Globus pallidus (tissue), 1 donor: ENCODE data around the gene TNNI3.
"Not testable (repeated sequence)": the region's sequence is repeated elsewhere in the genome, so short reads cannot be mapped to it uniquely, and the experiment has no call there.

Experiments
- DNase-seq: peaks from one replicate; pipeline ENCODE4 v3.0.0-alpha.2; 2015; ENCODE audit warnings: low spot score

The TNNI3 gene

GRCh38 chr19:55113570-55114039 lies 43.9 kb downstream of the TNNI3 start:
- peak; percentile 54 for DNase-seq

GRCh38 chr19:55112777-55113569 lies 44.6 kb downstream of the TNNI3 start:
- no peak for DNase-seq

GRCh38 chr19:55112246-55112776 lies 45.2 kb downstream of the TNNI3 start:
- DNase-seq = no peak

DNA sequence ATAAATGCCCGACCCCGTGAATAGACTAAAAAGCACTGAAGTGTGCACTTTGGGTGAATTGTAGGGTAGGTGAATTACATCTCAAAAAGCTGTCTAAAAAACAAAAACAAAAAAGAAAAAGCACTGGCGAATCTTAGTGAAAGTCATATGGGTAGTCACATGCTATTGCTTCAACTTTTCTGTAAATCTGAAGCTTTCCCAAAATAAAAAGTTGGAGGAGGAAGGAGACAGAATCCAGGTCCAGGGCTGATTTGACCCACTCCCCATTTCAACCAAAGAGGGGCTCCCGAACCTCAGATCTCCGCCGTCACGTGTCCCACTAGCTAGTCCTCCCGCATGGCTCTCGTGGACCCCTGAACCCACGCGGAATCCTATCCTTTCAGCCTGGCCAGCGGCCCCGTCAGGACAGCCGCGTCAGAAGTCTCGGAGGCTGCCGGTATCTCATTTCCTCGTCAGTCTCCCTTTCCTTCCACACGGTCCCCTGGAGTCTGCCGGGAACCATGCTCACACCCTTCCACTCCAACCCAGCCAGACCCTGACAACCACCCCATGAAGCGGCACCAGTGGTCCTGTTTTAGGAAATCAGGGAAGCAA lies 46.2 kb downstream of the TNNI3 start:
- DNase-seq = no peak

GRCh38 chr19:55109527-55110291 lies 47.8 kb downstream of the TNNI3 start:
- DNase-seq = no peak

- not testable (repeated sequence) for DNase-seq
These were observed 50.3 kb downstream of the TNNI3 start for GRCh38 chr19:55107252-55107651.

- no peak for DNase-seq
These were observed 50.9 kb downstream of the TNNI3 start for GRCh38 chr19:55106591-55106990.

DNA sequence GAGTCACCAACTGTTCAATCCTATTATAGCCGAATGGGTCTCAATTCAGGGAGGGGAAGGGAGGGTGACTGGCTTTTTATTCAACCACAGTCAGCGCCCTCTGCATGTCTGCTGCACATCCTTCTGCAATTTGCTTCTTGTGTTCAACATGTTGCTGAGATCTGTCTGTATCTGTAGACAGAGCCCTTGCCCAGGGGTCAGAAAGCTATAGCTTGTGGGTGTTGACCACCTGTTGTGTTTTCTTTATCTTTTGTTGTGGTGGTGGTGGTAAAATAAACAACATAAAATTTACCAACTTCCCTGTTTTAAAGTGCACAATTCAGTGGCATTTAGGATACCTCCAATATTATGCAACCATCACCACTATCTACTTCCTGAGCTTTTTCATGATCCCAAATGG lies 52.3 kb downstream of the TNNI3 start:
- no peak for DNase-seq

DNA sequence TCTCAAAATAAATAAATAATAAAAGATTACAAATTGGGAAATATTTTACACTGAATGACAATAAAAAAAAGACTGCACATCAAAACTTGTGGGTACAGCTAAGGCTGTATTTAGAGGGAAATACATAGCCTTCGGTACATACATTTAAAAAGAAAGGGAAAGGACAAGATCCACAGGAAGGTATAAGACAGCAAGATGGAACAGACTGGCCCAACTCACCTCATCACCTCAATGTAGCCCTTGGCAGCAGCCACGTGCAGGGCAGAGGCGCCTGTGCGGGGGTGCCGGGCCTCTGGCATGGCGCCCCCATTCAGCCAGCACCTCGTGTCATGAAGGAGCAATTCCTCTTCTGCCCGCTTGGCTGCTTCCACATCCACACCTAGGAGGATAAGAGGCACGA lies 54.3 kb downstream of the TNNI3 start:
- DNase-seq = no peak
